NCI-H1436 (cell line): ENCODE data around the gene TRIM41.
"Not testable (repeated sequence)": the region's sequence is repeated elsewhere in the genome, so short reads cannot be mapped to it uniquely, and the experiment has no call there.

ENCODE experiments used
- DNase-seq: peaks from one replicate; lab custom pipeline; 2025; lab: John Stamatoyannopoulos, UW

Gene TRIM41

GRCh38 chr5:181255836-181256578 is 32.9 kb downstream of the TRIM41 start:
- DNase-seq: no peak

GRCh38 chr5:181258576-181258975 is 35.5 kb downstream of the TRIM41 start:
- no peak for DNase-seq

GRCh38 chr5:181259283-181259682 is 36.2 kb downstream of the TRIM41 start:
- DNase-seq: no peak

GRCh38 chr5:181259974-181260719 is 37.1 kb downstream of the TRIM41 start:
- DNase-seq: no peak

GRCh38 chr5:181260720-181261319 is 37.7 kb downstream of the TRIM41 start, which contains the start of gene TRIM52:
TRIM52 (minus strand) TSS chr5:181261143; CDS start chr5:181260813, 330 bp downstream.
- DNase-seq: no peak

- DNase-seq: no peak
Measured at GRCh38 chr5:181261320-181262049, 38.4 kb downstream of the TRIM41 start.

GRCh38 chr5:181263633-181264032 is 40.6 kb downstream of the TRIM41 start:
- no peak for DNase-seq

- no peak for DNase-seq
Measured at GRCh38 chr5:181265092-181265671, 42.1 kb downstream of the TRIM41 start.

GRCh38 chr5:181267291-181267904 is 44.3 kb downstream of the TRIM41 start:
- not testable (repeated sequence) for DNase-seq

GRCh38 chr5:181267907-181268306 is 44.8 kb downstream of the TRIM41 start:
- DNase-seq: not testable (repeated sequence)

GRCh38 chr5:181271081-181271480 is 48.0 kb downstream of the TRIM41 start:
- no peak for DNase-seq

GRCh38 chr5:181273433-181273744 is 50.3 kb downstream of the TRIM41 start:
- not testable (repeated sequence) for DNase-seq

GRCh38 chr5:181280251-181280762 is 57.2 kb downstream of the TRIM41 start:
- DNase-seq: no peak

- no peak for DNase-seq
Measured at GRCh38 chr5:181281077-181281983, 58.2 kb downstream of the TRIM41 start.

GRCh38 chr5:181281984-181282316 is 58.9 kb downstream of the TRIM41 start:
- no peak for DNase-seq

- DNase-seq: not testable (repeated sequence)
Measured at GRCh38 chr5:181282415-181282814, 59.3 kb downstream of the TRIM41 start.

- no peak for DNase-seq
Measured at GRCh38 chr5:181282874-181283273, 59.8 kb downstream of the TRIM41 start.

- DNase-seq: no peak
Measured at GRCh38 chr5:181283347-181283746, 60.3 kb downstream of the TRIM41 start.

- not testable (repeated sequence) for DNase-seq
Measured at GRCh38 chr5:181283841-181284755, 61.0 kb downstream of the TRIM41 start.
